MM.1S (cell line): Measurements from ENCODE around the gene DMTF1.

ENCODE experiments used
- EZH2 ChIP-seq: fragments of 300-600 bp; sonication (generic); optimal IDR thresholded peaks from 2 replicates; pipeline ENCODE3; 2017; ENCODE audit warnings: low read depth, mild to moderate bottlenecking, antibody characterized with exemption, low read length, mixed read lengths
- EZH2phosphoT487 ChIP-seq: fragments of 300-600 bp; sonication (generic); IDR thresholded peaks from 2 replicates; pipeline ENCODE4 v1.6.1; 2018; ENCODE audit warnings: antibody characterized with exemption, low read length
- TF ChIP-seq, protein P1 (sequence below): fragments of 300-600 bp; sonication (generic); IDR thresholded peaks from 2 replicates; pipeline ENCODE4 v1.5.1; 2016; ENCODE audit warnings: antibody characterized with exemption, low read length, mixed read lengths

DNA sequence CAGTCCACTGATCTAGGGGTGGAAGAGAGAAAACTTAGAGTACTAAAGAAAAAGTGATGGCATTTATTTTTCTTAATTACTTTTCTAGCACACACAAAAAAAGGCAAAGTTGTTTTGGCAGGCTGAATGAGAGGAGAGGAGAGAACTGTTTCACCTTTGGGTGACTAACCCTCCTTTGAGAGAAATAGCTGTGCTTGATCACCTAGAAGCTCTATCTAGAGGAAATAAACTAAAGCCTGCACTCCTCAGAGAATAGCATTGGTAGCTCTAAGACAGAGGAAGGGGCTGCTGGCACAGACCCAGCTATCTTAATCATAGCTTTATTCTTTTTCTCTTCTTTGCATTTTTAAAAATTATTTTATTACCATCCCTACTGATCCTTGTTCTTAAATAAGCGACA, 61.0 kb downstream of the DMTF1 start:
- TF ChIP-seq EZH2 (no peak), EZH2phosphoT487 (no peak)
- TF ChIP-seq, protein P1, sequence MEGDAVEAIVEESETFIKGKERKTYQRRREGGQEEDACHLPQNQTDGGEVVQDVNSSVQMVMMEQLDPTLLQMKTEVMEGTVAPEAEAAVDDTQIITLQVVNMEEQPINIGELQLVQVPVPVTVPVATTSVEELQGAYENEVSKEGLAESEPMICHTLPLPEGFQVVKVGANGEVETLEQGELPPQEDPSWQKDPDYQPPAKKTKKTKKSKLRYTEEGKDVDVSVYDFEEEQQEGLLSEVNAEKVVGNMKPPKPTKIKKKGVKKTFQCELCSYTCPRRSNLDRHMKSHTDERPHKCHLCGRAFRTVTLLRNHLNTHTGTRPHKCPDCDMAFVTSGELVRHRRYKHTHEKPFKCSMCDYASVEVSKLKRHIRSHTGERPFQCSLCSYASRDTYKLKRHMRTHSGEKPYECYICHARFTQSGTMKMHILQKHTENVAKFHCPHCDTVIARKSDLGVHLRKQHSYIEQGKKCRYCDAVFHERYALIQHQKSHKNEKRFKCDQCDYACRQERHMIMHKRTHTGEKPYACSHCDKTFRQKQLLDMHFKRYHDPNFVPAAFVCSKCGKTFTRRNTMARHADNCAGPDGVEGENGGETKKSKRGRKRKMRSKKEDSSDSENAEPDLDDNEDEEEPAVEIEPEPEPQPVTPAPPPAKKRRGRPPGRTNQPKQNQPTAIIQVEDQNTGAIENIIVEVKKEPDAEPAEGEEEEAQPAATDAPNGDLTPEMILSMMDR, result no peak
